GM13977 (cell line): ENCODE data around the gene ZFPM1.
"Not testable (repeated sequence)": the region's sequence is repeated elsewhere in the genome, so short reads cannot be mapped to it uniquely, and the experiment has no call there.

Source experiments
- DNase-seq: peaks from one replicate; pipeline ENCODE4 v3.0.0; 2012; ENCODE audit warnings: low spot score
- in situ Hi-C: fragments of 300-500 bp; cut with MboI; formaldehyde crosslinking; loops from one replicate; pipeline ENCODE4 v1.12.0; 2022; ENCODE audit warnings: low sequenced_read_pairs, low pct_unique_long_range_greater_than_20kb, mixed read lengths, inconsistent platforms; ENCODE audit not compliant: unreplicated experiment
- TF ChIP-seq, protein P1 (sequence below): IDR thresholded peaks from 2 replicates; pipeline ENCODE4 v1.5.1; 2012; ENCODE audit warnings: mild to moderate bottlenecking, control low read depth; ENCODE audit not compliant: insufficient read depth; ENCODE audit errors: extremely low read depth, missing control alignments

ZFPM1 gene

DNA sequence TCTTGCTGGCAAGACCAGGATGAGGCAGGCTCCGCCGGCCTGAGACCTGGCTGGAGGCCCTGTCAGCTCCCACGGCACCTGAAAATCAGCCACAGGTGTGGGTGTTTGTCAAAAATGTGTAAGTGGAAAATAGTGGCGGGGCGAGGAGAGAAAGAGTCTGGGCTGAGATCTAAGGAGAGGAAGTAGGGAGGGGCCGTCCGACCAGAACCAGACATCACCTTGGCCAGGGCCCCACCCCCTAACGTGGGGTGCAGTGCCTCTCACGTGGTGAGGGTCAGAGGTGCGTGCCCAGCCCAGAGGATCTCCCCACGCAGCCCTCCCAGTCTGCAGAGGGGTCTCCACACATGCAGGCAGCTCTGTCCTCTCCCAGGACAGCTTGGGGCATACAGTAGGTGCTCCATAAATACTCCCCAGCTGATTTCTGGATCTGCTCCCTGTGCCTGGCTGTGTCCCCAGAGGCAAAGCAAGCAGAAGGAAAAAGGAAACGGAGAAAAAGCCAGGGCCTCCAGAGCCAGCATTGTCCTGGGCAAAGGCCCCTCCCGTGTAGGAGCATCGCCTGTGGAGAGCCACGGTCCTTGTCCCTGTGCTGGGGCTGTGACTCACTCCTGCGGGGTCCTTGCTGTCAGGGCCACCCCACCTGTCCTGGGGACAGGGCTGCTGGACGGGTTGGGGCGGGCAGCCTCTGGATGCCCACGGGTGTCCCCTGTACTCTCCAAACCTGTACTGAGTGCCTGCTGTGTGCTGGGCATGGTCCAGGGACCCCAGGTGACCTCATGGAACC, 16.7 kb downstream of the ZFPM1 start:
- DNase-seq: no peak
- in situ Hi-C loops: no loop called here
- TF ChIP-seq, protein P1, sequence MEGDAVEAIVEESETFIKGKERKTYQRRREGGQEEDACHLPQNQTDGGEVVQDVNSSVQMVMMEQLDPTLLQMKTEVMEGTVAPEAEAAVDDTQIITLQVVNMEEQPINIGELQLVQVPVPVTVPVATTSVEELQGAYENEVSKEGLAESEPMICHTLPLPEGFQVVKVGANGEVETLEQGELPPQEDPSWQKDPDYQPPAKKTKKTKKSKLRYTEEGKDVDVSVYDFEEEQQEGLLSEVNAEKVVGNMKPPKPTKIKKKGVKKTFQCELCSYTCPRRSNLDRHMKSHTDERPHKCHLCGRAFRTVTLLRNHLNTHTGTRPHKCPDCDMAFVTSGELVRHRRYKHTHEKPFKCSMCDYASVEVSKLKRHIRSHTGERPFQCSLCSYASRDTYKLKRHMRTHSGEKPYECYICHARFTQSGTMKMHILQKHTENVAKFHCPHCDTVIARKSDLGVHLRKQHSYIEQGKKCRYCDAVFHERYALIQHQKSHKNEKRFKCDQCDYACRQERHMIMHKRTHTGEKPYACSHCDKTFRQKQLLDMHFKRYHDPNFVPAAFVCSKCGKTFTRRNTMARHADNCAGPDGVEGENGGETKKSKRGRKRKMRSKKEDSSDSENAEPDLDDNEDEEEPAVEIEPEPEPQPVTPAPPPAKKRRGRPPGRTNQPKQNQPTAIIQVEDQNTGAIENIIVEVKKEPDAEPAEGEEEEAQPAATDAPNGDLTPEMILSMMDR: no peak

DNA sequence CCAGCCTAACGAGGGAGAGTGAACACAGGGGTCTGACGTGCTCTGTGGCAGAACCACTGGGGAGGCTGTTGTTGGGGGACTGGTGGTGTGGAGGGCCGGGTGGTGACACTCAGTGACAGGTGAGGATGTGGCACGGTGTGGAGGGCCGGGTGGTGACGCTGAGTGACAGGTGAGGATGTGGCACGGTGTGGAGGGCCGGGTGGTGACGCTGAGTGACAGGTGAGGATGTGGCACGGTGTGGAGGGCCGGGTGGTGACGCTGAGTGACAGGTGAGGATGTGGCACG, 17.3 kb downstream of the ZFPM1 start:
- DNase-seq, in situ Hi-C loops: not testable (repeated sequence)

DNA sequence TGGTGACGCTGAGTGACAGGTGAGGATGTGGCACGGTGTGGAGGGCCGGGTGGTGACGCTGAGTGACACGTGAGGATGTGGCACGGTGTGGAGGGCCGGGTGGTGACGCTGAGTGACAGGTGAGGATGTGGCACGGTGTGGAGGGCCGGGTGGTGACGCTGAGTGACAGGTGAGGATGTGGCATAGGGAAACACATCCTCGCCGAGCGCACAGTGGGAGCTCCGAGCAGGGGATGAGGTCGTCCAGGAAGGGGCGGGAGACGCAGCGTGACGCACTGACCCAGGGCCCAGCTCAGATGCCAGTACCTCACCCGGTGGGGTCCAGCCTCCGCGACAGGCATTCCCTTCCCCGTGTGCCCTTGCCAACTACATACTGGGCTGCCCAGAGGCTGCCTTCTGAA, 17.6 kb downstream of the ZFPM1 start:
- in situ Hi-C loops, DNase-seq: not testable (repeated sequence)

DNA sequence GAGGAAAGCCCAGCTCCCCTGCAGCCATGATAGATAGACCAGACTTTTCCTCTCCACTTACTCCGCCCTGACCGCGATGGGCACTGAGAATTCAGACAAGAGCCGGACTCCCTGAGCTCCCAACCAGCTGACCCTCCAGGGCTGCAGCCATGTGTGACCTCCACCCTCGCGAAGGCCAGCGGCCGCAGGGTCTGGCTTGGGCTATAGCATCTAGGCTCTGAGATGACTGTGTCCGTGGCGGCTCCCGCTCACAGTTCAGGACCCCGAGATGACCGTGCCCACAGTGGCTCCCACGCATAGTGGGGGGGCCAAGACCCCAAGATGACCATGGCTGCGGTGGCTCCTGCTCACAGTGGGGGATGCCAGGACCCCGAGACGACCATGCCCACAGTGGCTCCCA, 18.0 kb downstream of the ZFPM1 start:
- TF ChIP-seq, protein P1: no peak
- in situ Hi-C loops: no loop called here
- no peak for DNase-seq

DNA sequence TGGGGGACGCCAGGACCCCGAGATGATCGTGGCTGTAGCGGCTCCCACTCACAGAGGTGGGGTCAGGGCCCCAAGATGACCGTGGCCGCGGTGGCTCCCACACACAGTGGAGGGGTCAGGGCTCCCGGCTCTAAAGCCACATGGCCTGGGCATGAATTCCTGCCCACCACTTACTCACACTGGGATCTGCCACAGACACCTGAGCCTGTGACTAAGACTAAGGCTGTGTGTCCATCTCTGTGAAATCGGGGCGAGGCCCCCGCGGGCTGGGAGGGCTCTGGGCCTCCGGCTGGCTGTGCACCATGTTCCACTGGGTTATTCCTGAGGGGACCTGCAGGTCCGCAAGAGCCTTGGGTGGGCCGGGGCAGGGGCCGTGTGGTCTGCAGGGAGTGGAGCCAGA, 18.5 kb downstream of the ZFPM1 start:
- TF ChIP-seq, protein P1: no peak
- no peak for DNase-seq
- in situ Hi-C loops: no loop called here

DNA sequence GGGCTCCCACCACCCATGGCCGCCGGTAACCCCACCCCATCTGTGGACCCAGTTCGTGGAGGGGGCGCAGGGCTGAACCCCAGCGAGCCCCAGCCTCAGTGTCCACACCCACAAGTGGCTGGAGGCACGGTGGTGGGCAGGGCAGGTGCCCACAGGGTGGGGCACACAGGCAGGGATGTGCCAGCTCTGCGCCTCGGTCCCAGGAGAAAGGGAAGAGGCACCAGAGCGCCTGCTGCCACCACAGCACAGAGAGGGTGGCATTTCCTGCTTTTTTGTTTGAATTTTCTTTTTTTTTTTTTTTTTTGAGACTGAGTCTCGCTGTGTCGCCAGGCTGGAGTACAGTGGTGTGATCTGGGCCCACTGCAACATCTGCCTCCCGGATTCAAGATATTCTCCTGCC, 19.0 kb downstream of the ZFPM1 start:
- in situ Hi-C loops: no loop called here
- no peak for DNase-seq
- TF ChIP-seq, protein P1: no peak

DNA sequence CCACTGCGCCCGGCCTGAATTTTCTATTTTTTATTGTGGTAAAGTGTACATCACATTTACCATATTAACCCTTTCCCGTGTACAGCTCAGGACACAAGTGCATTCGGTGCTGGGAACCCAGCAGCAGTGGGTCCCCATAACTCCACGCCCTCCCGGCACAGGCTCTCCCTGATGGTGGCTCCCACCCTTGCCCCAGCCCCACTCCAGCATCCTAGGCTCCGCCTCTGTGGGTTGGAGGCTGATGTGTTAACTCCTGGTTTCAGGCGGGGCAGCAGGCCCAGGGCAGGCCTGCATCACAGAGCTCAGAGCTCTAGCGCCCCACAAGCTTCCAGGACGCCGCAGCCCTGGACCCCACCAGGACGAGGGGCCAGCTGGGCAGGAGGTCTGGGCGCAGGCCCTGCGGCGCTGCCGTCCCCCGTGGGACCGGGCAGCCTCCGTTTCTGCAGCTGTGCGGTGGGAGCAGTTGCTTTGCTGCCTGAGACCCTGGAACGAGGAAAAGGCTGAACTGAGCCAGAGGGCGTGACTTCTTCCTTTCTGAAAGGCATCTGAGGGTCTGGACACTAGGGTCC, 19.6 kb downstream of the ZFPM1 start:
- in situ Hi-C loops: no loop called here
- TF ChIP-seq, protein P1: no peak
- DNase-seq: no peak
